ENCODE data around the gene GAB2.

GAB2 gene

DNA sequence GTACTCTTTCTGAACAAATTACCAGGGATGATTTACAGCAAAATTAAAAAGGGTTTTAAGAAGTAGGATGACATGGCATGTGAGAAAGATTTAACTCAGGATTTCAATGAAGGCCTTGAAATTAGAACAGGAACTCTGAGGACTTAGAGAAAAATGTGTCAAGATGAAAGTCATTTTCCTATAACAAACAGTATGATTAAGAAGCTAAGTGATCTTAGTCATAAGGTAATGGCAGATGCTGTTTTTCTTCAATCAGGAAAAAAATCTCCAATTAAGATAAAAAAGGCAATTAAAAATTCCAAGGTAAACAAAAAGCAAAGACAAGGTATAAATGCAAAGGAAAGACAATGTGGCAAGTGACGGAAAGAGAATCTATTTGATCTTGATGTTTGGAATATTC, 73.5 kb downstream of the GAB2 start:
- H2AFZ ChIP-seq (ENCODE audit: low read length), result no peak overlapping the region
- H3K9me3 ChIP-seq (ENCODE audit: low read length), result no peaks in the 10 kb centered on the region
- no peaks in the 10 kb centered on the region for H3K36me3 ChIP-seq (ENCODE audit: insufficient read depth, low read length)
- no peaks in the 10 kb centered on the region for H3K9me2 ChIP-seq (ENCODE audit: low read depth, low read length)
- H3K4me1 ChIP-seq (ENCODE audit: insufficient read depth, low read length, severe bottlenecking), result no peaks in the 10 kb centered on the region
- H3K9ac ChIP-seq (ENCODE audit: low read length), result no peak overlapping the region
- no peaks in the 10 kb centered on the region for H3F3A ChIP-seq (ENCODE audit: insufficient read depth, low read length)
- TF ChIP-seq, protein P1, sequence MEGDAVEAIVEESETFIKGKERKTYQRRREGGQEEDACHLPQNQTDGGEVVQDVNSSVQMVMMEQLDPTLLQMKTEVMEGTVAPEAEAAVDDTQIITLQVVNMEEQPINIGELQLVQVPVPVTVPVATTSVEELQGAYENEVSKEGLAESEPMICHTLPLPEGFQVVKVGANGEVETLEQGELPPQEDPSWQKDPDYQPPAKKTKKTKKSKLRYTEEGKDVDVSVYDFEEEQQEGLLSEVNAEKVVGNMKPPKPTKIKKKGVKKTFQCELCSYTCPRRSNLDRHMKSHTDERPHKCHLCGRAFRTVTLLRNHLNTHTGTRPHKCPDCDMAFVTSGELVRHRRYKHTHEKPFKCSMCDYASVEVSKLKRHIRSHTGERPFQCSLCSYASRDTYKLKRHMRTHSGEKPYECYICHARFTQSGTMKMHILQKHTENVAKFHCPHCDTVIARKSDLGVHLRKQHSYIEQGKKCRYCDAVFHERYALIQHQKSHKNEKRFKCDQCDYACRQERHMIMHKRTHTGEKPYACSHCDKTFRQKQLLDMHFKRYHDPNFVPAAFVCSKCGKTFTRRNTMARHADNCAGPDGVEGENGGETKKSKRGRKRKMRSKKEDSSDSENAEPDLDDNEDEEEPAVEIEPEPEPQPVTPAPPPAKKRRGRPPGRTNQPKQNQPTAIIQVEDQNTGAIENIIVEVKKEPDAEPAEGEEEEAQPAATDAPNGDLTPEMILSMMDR (IDR thresholded peaks at IDR 0.05; ENCODE audit: low read length), result no peak
- no peak for TF ChIP-seq EZH2 (IDR thresholded peaks at IDR 0.05; ENCODE audit: borderline replicate concordance, low read length)
- H3K4me3 ChIP-seq (ENCODE audit: low read depth, low read length, poor library complexity, severe bottlenecking), result no peak overlapping the region
- H3K79me2 ChIP-seq (ENCODE audit: insufficient read depth, low read length), result no peaks in the 10 kb centered on the region
- H3K4me2 ChIP-seq (ENCODE audit: low read length), result no peak overlapping the region
- H3K27me3 ChIP-seq (ENCODE audit: insufficient read depth, low read length), result no peaks in the 10 kb centered on the region
- H3K27ac ChIP-seq (ENCODE audit: low read depth, low read length, poor library complexity, severe bottlenecking), result no peak overlapping the region
- no peaks in the 10 kb centered on the region for H4K20me1 ChIP-seq (ENCODE audit: insufficient read depth, low read length)

DNA sequence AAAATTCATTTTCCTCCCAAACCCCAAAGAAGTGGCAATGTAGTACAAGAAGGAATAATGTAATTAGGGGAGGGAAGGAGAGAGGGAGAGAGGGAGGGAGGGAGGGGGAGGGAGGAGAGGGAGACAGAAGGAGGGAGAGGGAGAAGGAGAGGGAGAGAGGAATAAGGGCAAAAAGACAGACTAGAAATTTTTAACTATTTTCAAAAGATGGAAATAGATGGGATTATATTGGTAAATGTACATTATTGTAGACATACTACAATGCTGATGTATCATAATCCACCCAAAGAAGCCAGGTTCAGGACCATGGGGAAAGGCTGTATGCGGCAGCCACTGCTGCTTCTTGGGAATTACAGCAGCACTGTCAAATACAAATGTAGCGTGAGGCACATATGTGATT, 74.3 kb downstream of the GAB2 start:
- H3K9ac ChIP-seq (ENCODE audit: low read length), result no peak overlapping the region
- H3K9me2 ChIP-seq (ENCODE audit: low read depth, low read length), result no peaks in the 10 kb centered on the region
- no peaks in the 10 kb centered on the region for H3K79me2 ChIP-seq (ENCODE audit: insufficient read depth, low read length)
- H2AFZ ChIP-seq (ENCODE audit: low read length), result no peak overlapping the region
- H3K27ac ChIP-seq (ENCODE audit: low read depth, low read length, poor library complexity, severe bottlenecking), result no peak overlapping the region
- H4K20me1 ChIP-seq (ENCODE audit: insufficient read depth, low read length), result no peaks in the 10 kb centered on the region
- no peaks in the 10 kb centered on the region for H3F3A ChIP-seq (ENCODE audit: insufficient read depth, low read length)
- no peaks in the 10 kb centered on the region for H3K27me3 ChIP-seq (ENCODE audit: insufficient read depth, low read length)
- H3K4me3 ChIP-seq (ENCODE audit: low read depth, low read length, poor library complexity, severe bottlenecking), result no peak overlapping the region
- no peak for TF ChIP-seq EZH2 (IDR thresholded peaks at IDR 0.05; ENCODE audit: borderline replicate concordance, low read length)
- TF ChIP-seq, protein P1 (IDR thresholded peaks at IDR 0.05; ENCODE audit: low read length), result no peak
- H3K4me2 ChIP-seq (ENCODE audit: low read length), result no peak overlapping the region
- no peaks in the 10 kb centered on the region for H3K4me1 ChIP-seq (ENCODE audit: insufficient read depth, low read length, severe bottlenecking)
- no peaks in the 10 kb centered on the region for H3K9me3 ChIP-seq (ENCODE audit: low read length)
- H3K36me3 ChIP-seq (ENCODE audit: insufficient read depth, low read length), result no peaks in the 10 kb centered on the region

DNA sequence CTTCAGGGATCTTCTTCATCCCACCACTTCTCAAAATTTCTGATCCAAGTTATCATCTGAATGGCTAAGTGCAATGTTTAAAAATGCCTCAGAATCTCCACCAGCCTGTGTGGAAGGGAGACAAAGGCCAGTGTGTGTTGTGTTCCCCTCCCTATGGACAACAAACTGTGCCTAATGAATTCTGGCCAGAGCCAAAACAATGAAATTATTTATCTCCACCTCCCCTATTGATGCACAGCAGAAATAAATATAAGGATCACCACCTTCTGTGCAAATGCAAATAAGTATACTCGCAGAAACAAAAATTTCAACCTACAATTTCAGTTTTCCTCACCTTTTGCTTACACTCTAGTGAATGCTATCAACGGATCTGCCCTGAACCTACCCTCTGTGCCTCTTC, 75.8 kb downstream of the GAB2 start:
- no peak overlapping the region for H3K27ac ChIP-seq (ENCODE audit: low read depth, low read length, poor library complexity, severe bottlenecking)
- H3F3A ChIP-seq (ENCODE audit: insufficient read depth, low read length), result no peaks in the 10 kb centered on the region
- no peaks in the 10 kb centered on the region for H3K27me3 ChIP-seq (ENCODE audit: insufficient read depth, low read length)
- H3K9me2 ChIP-seq (ENCODE audit: low read depth, low read length), result no peaks in the 10 kb centered on the region
- H3K4me3 ChIP-seq (ENCODE audit: low read depth, low read length, poor library complexity, severe bottlenecking), result no peak overlapping the region
- H3K4me1 ChIP-seq (ENCODE audit: insufficient read depth, low read length, severe bottlenecking), result no peaks in the 10 kb centered on the region
- no peaks in the 10 kb centered on the region for H4K20me1 ChIP-seq (ENCODE audit: insufficient read depth, low read length)
- no peak overlapping the region for H3K9ac ChIP-seq (ENCODE audit: low read length)
- TF ChIP-seq, protein P1 (IDR thresholded peaks at IDR 0.05; ENCODE audit: low read length), result no peak
- no peak for TF ChIP-seq EZH2 (IDR thresholded peaks at IDR 0.05; ENCODE audit: borderline replicate concordance, low read length)
- H3K79me2 ChIP-seq (ENCODE audit: insufficient read depth, low read length), result no peaks in the 10 kb centered on the region
- H3K9me3 ChIP-seq (ENCODE audit: low read length), result no peaks in the 10 kb centered on the region
- H2AFZ ChIP-seq (ENCODE audit: low read length), result no peak overlapping the region
- H3K36me3 ChIP-seq (ENCODE audit: insufficient read depth, low read length), result no peaks in the 10 kb centered on the region
- no peak overlapping the region for H3K4me2 ChIP-seq (ENCODE audit: low read length)
